Stimulated activated memory B cell treated with anti-CD40 and anti-IgM and Interleukin-4, amounts not matched to agents 10 μg/mL and 1 μg/mL and 100 μg/mL, for 72 hours (primary cell): ENCODE results near the gene PPP3CB.
"Not testable (repeated sequence)": the region's sequence is repeated elsewhere in the genome, so short reads cannot be mapped to it uniquely, and the experiment has no call there.

ENCODE experiments used
- ATAC-seq: fragments of 150-1000 bp; cut with Tn5 transposase; 2 replicates; pipeline ENCODE4 v1.10.0; 2021
- H3K27ac Mint-ChIP-seq: one replicate; pipeline ENCODE4 v1.8.0; 2022; ENCODE audit warnings: mild to moderate bottlenecking, mixed read lengths
- H3K27me3 Mint-ChIP-seq: one replicate; pipeline ENCODE4 v1.8.0; 2022; ENCODE audit warnings: mixed read lengths
- H3K36me3 Mint-ChIP-seq: one replicate; pipeline ENCODE4 v1.8.0; 2022; ENCODE audit warnings: mixed read lengths
- H3K4me1 Mint-ChIP-seq: one replicate; pipeline ENCODE4 v1.8.0; 2022; ENCODE audit warnings: mixed read lengths
- H3K4me3 Mint-ChIP-seq: one replicate; pipeline ENCODE4 v1.8.0; 2022; ENCODE audit warnings: mild to moderate bottlenecking, moderate library complexity, mixed read lengths
- H3K9me3 Mint-ChIP-seq: one replicate; pipeline ENCODE4 v1.8.0; 2022; ENCODE audit warnings: mixed read lengths

PPP3CB gene

GRCh38 chr10:73413528-73414229, 82.1 kb downstream of the PPP3CB start, which contains the start of gene ANXA7:
Gene ANXA7 (minus strand): TSS chr10:73414058. CDS start chr10:73400856, 13,202 bp downstream.
- Mint-ChIP-seq H3K4me1 (peaks cover 58% of the 10 kb centered on the region), H3K27ac (peak within 1 kb of the TSS; percentile 97), H3K36me3 (peaks cover 18% of the 10 kb centered on the region), H3K27me3 (no peaks in the 10 kb centered on the region), H3K9me3 (no peaks in the 10 kb centered on the region), H3K4me3 (peak within 1 kb of the TSS; percentile 97)
- ATAC-seq = peak; percentile 98

DNA sequence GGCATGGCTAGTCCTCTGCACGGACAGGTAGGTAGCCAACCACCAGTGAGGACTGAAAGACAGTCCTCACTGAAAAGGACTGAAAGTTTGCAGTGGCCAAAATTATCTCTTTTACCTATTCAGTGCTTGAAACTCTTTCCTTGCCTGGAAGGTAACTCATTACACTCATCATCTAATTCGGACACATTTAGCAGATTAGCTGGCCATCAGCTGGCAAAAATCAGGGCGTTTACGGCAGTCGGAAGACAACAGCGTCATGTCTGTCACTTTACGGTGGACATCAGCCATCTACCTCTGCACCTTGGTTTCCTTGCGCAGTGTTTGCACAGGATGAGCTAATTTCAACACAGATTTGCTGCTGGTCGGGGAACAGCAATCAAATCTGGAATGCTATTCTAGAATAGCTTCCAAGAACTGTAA, 82.7 kb downstream of the PPP3CB start:
- Mint-ChIP-seq H3K4me3 (peak overlapping the region; percentile 97), H3K27ac (peak overlapping the region; percentile 97), H3K36me3 (peaks cover 20% of the 10 kb centered on the region), H3K4me1 (peaks cover 62% of the 10 kb centered on the region), H3K9me3 (no peaks in the 10 kb centered on the region), H3K27me3 (no peaks in the 10 kb centered on the region)
- peak; percentile 59 for ATAC-seq

DNA sequence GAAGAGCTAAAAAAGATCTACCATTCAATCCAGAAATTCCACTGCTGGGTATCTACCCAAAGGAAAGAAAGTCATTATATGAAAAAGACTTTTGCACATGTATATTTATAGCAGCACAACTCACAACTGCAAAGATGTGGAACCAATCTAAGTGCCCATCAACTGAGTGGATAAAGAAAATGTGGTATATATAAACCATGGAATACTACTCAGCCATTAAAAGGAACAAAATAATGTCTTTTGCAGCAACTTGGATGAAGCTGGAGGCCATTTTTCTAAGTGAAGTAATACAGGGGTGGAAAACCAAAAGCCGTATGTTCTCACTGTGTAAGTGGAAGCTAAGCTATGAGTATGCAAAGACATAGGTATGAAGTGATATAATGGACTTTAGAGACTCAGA, 84.9 kb downstream of the PPP3CB start:
- H3K4me1 Mint-ChIP-seq = peaks cover 84% of the 10 kb centered on the region
- no peaks in the 10 kb centered on the region for H3K9me3 Mint-ChIP-seq
- no peak overlapping the region for H3K4me3 Mint-ChIP-seq
- no peaks in the 10 kb centered on the region for H3K27me3 Mint-ChIP-seq
- no peak for ATAC-seq
- peaks cover 41% of the 10 kb centered on the region for H3K36me3 Mint-ChIP-seq
- H3K27ac Mint-ChIP-seq = no peak overlapping the region

GRCh38 chr10:73408978-73409521, 86.8 kb downstream of the PPP3CB start:
- Mint-ChIP-seq H3K4me3 (no peak overlapping the region), H3K36me3 (peaks cover 41% of the 10 kb centered on the region)

GRCh38 chr10:73408061-73408460, 87.8 kb downstream of the PPP3CB start:
- Mint-ChIP-seq H3K27me3 (no peaks in the 10 kb centered on the region), H3K4me1 (peaks cover 82% of the 10 kb centered on the region), H3K9me3 (no peaks in the 10 kb centered on the region), H3K4me3 (no peak overlapping the region), H3K36me3 (peaks cover 41% of the 10 kb centered on the region), H3K27ac (no peak overlapping the region)
- ATAC-seq = no peak

More at GRCh38 chr10:73408978-73409521, 86.8 kb downstream of the PPP3CB start:
- H3K27ac Mint-ChIP-seq = no peak overlapping the region
- ATAC-seq = no peak
- peaks cover 78% of the 10 kb centered on the region for H3K4me1 Mint-ChIP-seq
- no peaks in the 10 kb centered on the region for H3K9me3 Mint-ChIP-seq
- no peaks in the 10 kb centered on the region for H3K27me3 Mint-ChIP-seq

DNA sequence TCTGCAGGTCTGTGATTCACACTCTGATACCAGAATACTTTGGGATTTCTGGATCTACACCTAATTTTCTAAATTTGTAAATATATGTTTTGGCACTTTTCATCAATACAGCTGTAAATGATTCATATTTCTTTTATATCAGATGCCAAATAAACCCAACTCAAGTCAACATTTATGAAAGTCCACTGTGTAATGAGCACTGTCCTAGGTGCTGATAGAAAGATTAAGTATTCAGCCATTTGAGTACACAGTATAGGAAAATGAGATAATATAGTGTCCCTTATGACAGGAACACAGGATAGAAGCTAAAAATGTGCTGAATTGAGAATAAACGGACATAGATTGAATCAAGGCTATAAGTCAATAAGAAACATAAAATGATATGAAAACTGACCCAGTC, 88.3 kb downstream of the PPP3CB start:
- Mint-ChIP-seq H3K4me1 (peaks cover 81% of the 10 kb centered on the region), H3K9me3 (no peaks in the 10 kb centered on the region), H3K27me3 (no peaks in the 10 kb centered on the region), H3K36me3 (peaks cover 41% of the 10 kb centered on the region), H3K27ac (no peak overlapping the region), H3K4me3 (no peak overlapping the region)
- ATAC-seq = no peak

- H3K36me3 Mint-ChIP-seq = peaks cover 41% of the 10 kb centered on the region
- H3K9me3 Mint-ChIP-seq = no peaks in the 10 kb centered on the region
- no peaks in the 10 kb centered on the region for H3K27me3 Mint-ChIP-seq
- peak overlapping the region; percentile 46 for H3K27ac Mint-ChIP-seq
- ATAC-seq = no peak
- no peak overlapping the region for H3K4me3 Mint-ChIP-seq
- peaks cover 75% of the 10 kb centered on the region for H3K4me1 Mint-ChIP-seq
These were observed 89.0 kb downstream of the PPP3CB start for GRCh38 chr10:73406846-73407245.

DNA sequence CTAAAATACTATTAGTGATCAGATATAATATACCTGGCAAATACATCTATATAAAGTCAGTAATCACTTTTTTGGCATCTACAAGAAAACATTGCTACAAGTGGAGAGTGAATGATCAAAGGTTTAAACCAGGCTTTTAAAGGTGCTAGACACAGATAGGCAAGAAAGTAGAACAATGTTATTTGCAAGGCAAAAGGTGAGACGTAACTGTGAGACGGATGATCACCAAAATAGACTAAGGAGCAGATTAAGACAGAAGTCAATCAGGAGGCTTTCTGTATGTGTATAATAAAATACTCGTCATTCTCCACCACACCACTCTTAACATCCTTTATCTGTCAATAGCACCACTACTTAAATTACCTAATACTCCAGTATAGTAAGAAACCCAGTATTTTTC, 90.3 kb downstream of the PPP3CB start:
- Mint-ChIP-seq H3K4me1 (peaks cover 71% of the 10 kb centered on the region), H3K27me3 (no peaks in the 10 kb centered on the region), H3K4me3 (no peak overlapping the region), H3K36me3 (peaks cover 46% of the 10 kb centered on the region), H3K27ac (no peak overlapping the region), H3K9me3 (no peaks in the 10 kb centered on the region)
- ATAC-seq = no peak

- no peaks in the 10 kb centered on the region for H3K9me3 Mint-ChIP-seq
- H3K4me1 Mint-ChIP-seq = peaks cover 62% of the 10 kb centered on the region
- no peak overlapping the region for H3K27ac Mint-ChIP-seq
- H3K4me3 Mint-ChIP-seq = no peak overlapping the region
- peaks cover 41% of the 10 kb centered on the region for H3K36me3 Mint-ChIP-seq
- ATAC-seq = no peak
- H3K27me3 Mint-ChIP-seq = no peaks in the 10 kb centered on the region
These were observed 91.1 kb downstream of the PPP3CB start for GRCh38 chr10:73404690-73405089.

- no peaks in the 10 kb centered on the region for H3K27me3 Mint-ChIP-seq
- ATAC-seq = no peak
- no peak overlapping the region for H3K4me3 Mint-ChIP-seq
- H3K9me3 Mint-ChIP-seq = no peaks in the 10 kb centered on the region
- H3K27ac Mint-ChIP-seq = no peak overlapping the region
- peaks cover 44% of the 10 kb centered on the region for H3K4me1 Mint-ChIP-seq
- peaks cover 38% of the 10 kb centered on the region for H3K36me3 Mint-ChIP-seq
These were observed 94.2 kb downstream of the PPP3CB start for GRCh38 chr10:73401636-73402035.

DNA sequence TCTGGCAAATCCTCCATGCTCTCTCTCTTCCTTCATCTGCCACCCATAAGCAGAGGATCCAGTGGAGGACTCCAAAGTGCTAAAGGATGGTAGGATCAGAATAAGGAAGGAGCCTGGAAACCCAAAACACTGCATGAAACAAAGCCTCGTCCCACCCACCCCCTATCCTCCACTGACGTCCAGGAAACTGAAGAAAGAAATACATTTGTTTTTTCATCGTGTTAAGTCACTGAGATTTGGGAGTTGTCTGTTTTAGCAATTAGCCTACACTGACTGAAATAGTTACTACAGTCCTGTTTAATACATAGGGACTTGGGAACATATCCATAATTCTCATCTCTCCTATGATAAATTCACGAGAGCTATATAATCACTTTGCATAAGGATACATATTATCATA, 96.8 kb downstream of the PPP3CB start:
- ATAC-seq = no peak
- Mint-ChIP-seq H3K9me3 (no peaks in the 10 kb centered on the region), H3K27ac (peak overlapping the region; percentile 37), H3K27me3 (no peaks in the 10 kb centered on the region), H3K4me3 (no peak overlapping the region), H3K4me1 (peaks cover 29% of the 10 kb centered on the region), H3K36me3 (peaks cover 49% of the 10 kb centered on the region)

- no peak overlapping the region for H3K27ac Mint-ChIP-seq
- peaks cover 59% of the 10 kb centered on the region for H3K36me3 Mint-ChIP-seq
- no peak for ATAC-seq
- no peaks in the 10 kb centered on the region for H3K9me3 Mint-ChIP-seq
- no peak overlapping the region for H3K4me3 Mint-ChIP-seq
- H3K27me3 Mint-ChIP-seq = no peaks in the 10 kb centered on the region
- H3K4me1 Mint-ChIP-seq = peaks cover 24% of the 10 kb centered on the region
These were observed 97.8 kb downstream of the PPP3CB start for GRCh38 chr10:73398024-73398423.

DNA sequence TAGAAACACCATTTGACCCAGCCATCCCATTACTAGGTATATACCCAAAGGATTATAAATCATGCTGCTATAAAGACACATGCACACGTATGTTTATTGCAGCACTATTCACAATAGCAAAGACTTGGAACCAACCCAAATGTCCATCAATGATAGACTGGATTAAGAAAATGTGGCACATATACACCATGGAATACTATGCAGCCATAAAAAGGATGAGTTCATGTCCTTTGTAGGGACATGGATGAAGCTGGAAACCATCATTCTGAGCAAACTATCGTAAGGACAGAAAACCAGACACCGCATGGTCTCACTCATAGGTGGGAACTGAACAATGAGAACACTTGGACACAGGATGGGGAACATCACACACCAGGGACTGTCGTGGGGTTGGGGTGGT, 101.5 kb downstream of the PPP3CB start:
- peaks cover 19% of the 10 kb centered on the region for H3K4me1 Mint-ChIP-seq
- peaks cover 60% of the 10 kb centered on the region for H3K36me3 Mint-ChIP-seq
- not testable (repeated sequence) for H3K9me3 Mint-ChIP-seq, H3K27me3 Mint-ChIP-seq, ATAC-seq, H3K27ac Mint-ChIP-seq, H3K4me3 Mint-ChIP-seq

DNA sequence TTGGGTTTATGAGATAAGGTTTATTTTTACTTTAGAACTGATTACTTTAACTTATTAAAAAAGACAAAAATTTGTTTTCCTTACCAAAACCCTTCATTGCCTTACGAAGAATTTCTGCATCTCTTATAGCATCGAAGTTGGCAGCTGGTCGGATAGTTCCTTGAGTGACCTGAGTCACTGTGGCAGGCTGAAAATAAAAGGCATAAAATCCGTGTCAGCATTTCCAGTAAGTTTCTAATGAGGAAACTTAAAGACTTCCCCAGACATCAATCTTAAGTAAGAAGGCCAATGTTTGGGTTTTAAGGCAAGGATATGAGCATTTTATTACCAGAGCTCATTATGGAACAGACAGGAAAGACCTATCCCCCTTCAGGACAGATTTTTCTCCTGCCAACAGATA, 107.6 kb downstream of the PPP3CB start:
- H3K9me3 Mint-ChIP-seq = no peaks in the 10 kb centered on the region

DNA sequence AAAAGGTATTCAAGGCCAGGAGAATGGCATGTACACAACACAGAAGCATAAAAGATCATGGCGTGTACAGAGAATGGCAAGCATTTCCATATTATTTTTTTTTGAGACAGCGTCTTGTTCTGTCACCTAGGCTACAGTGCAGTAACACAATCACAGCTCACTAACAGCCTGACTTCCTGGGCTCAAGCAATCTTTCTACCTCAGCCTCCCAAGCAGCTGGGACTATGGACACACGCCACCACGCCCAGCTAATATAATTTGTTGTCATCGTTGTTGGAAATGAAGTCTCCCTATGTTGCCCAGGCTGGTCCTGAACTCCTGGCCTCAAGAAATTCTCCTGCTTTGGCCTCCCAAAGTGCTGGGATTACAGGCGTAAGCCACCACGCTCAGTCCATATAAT, 109.2 kb downstream of the PPP3CB start:
- ATAC-seq = no peak
- Mint-ChIP-seq H3K36me3 (peaks cover 48% of the 10 kb centered on the region), H3K9me3 (no peaks in the 10 kb centered on the region), H3K27ac (no peak overlapping the region), H3K4me3 (no peak overlapping the region), H3K4me1 (peaks cover 2% of the 10 kb centered on the region), H3K27me3 (no peaks in the 10 kb centered on the region)

More for the DNA sequence above, 107.6 kb downstream of the PPP3CB start:
- ATAC-seq = no peak
- Mint-ChIP-seq H3K4me1 (peaks cover 13% of the 10 kb centered on the region), H3K27me3 (no peaks in the 10 kb centered on the region), H3K4me3 (no peak overlapping the region), H3K27ac (no peak overlapping the region), H3K36me3 (peaks cover 52% of the 10 kb centered on the region)
